DMS153 treated with DMSO at 0.1 percent for 48 hours (cell line): ENCODE results near the gene DDX41.

Source experiments
- DNase-seq: peaks from one replicate; lab custom pipeline; 2025; ENCODE audit not compliant: unreplicated experiment; lab: John Stamatoyannopoulos, UW

DDX41 gene

DNA sequence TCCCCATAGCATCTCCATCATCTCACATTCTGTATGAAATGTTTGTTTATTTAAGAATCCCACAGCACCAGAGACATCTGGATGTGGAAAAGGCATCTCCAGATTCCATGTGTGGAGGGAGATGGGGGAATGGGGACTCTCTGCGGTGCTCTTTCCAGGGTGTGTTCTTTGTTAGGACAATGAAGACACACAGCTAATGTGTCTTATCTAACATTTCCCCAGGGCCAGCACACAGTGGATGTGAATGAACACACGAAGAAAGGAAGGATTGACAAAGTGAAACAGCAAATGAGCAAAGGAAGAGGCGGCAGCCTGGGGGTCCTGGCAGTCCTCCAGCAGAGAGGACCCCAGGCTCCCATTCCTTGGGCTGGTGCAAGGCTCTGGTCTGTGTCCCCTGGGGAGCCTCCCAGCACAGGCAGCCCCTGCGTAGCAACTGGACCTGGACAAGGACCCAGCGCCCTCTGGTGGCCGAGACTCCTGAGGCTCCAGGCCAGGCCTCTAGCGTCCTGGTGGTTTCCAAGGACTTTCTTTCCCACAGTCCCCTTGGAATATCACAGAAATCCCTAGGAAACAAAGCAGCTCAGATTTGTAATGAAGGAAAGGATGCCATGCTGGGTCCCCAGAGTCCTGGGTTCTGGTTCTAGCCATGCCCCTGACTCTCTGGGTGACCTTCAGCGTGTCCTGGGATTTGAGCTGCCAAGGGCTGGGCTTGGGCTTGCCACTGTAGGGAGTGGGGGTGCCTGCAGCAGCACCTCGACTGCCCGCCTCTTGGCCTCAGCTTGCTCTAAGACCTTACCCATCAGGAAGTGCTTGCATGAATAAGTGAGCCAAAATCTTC lies 15.9 kb downstream of the DDX41 start:
- DNase-seq = peak; percentile 26

DNA sequence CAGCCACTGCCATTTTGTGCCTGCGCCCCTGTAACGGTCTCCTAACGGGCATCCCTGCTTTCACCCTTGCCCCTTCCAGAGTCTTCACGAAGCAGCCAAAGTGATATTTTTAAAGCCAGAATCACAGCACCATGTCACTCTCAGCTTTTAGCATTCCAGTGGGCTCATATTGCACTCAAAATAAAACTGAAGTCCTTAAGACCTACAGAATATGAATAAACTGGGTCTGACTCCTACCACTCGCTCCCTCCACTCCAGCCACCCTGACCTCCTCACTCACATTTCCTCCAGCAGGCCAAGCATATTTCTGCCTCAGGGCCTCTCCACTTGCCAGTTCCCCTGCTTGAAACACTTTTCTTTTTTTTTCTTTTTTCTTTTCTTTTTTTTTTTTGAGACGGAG lies 16.9 kb downstream of the DDX41 start:
- DNase-seq = no peak

DNA sequence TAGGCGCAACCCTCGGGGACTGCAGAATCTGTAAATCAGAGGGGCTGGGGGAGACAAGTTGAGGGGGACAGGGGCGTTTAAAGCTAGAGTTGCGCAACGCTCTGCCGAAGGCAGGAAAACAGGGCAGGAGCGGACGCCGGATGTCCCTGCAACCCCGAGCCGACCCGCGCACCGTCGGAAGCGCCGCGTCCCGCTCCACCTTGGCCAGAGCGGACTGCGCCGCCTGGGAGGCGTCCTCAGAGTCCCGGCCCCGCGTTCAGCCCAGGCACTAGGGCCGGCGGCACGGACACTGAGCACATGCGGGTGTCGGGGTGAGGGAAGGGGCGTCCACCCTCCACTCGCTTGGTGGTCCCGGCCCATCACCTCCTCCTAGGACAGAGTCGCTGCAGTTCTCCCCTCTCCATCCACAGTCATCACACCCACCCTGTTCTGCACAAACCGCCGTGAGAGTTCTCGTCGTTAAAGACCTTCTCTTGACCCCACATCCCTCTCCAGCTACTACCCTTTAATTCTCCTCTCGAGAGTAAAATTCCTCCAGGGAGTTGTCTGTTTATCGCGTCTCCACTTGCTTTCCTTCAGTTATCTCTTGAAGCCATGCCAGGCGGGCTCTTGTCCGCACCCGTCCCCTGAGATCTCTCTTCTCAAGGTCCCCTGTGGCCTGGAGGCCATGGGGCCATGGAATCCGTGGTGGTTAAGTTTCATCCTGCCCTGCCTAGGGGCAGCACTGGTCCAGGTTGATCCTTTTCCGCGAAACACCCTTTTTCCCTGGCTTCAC lies 18.6 kb downstream of the DDX41 start:
- no peak for DNase-seq

DNA sequence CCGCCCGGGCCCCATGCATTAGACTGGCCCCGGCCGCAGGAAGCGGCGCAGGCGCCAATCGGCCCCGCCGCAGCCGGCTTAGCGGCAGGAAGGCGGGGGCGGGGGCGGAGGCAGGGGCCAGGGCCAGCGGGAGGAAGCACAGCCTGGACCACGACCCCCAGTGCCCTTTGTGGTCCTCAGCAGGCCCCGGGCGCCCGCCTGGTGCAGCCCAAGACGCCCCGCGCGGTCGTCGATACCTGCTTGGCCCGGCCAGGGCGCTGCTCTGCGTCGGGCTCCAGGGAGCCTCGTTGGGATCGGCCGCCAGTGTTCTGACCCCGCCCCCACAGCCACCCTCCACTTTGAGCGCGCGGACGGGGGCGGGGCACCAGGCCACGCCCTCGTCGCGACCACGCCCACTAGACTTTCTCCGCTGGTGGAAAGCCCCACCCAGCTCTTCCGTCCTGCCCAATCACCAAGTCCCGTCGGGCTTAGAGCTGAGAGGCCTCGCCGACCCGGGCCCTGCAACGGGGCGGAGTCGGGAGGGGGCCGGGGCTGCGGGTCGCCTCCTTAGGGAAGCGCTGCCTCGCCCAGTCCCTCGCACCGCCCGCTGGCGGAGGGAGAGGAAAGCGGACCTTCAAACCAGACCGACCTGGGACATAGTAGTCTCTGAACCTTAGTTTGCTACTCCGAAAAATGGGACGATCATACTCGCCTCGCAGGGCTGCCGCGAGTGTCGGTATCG lies 19.3 kb downstream of the DDX41 start, which contains the start of gene PDLIM7:
Gene PDLIM7 (minus strand): TSS at position 313 of the 721 bp plus-strand sequence. CDS start 1,092 bp downstream, outside the sequence.
- DNase-seq = peak; percentile 62

DNA sequence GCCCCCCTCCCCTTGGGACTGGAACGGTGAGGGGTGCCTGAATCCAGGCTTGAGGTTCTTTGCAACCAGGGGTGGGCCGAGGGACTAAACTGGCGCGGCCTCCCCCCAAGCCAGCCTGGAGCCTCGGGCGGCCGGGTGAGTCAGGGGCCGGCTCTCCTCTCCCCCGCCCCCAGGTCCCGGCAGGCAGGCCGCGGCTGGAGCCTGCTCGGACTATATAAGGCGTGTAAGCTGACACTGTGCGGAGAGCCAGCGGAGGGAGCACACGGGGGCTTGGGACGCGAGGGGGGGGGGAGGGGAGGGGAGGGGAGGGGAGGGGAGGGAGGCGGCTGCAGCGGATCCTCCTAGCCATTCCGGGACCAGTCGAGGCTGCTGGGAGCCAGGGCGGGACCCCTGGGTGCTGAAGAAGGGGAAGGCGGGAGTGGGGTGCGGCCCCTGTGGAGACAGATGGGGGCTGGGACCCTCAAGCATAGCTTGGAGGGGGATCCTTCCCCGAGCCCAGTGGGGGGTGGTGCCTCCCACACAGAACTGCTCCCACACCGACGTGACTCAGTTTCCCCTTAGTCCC lies 20.0 kb downstream of the DDX41 start:
- DNase-seq = no peak

DNA sequence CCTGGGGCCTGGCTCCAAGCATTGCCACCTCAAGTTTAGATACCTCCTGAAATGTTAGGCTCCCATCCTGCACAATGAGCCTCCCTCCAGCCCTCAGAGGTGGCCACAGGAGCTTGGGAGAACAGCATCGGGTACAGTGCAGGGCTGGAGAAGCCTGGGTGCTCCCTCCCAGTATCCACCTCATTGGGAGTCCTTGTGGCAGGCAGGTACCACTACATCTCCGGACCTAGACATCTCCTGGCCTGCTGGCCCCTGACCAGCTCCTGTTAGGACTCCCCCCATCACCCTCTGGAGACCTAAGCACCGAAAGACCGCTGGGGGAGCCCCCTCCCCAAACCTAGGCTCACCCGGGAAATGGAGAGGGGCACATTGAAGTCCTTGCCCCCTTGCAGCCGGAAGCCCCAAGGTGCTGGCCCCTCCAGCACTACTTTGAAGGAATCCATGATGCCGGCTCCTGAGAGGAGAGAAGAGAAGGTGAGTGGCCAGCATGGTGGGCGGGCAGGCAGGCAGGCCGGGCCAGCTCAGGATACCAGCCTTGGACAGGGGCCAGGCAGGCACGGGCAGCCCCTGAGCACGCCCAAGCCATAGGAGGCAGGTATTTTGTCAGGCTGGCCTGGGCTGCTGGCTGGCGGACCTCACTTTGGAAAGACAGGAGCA lies 20.6 kb downstream of the DDX41 start:
- no peak for DNase-seq

DNA sequence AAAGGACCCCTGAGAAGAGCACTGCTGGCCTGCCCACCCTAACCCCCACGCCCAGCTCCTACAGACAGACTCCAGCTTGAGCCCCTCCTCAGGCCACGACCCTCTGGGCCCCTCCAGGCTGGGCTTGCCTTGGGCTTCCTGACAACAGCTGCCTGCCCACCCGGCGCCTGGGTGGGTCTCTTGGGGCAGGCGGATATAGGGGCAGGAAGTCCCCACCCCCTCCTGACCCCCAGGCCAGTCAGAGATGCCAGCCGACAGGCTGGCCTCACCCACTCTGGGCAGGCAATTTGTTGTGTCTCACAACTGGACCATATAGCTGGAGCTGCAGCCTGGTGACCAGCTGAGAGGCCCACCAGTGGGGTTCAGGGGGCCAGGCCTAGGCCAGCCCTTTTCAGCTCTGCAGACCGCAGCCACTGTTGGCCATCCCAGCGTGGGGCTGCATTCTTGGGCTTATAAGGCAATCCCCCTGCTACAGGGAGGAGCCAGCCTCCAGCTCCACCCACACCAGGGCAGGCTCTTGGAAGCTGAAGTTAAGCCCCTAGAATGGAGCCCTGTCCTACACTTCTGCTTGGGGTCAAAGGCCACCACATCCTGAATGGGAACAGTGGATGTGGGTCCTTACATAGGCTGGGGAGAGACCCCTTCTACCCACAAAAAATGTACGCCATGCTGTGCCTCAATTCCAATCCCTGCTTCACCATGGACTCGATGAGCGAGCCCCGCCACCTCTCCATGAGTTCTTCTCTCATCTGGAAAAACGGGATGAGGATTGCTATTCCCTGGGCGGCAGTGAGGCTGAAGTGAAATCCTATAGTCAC lies 21.3 kb downstream of the DDX41 start:
- no peak for DNase-seq

DNA sequence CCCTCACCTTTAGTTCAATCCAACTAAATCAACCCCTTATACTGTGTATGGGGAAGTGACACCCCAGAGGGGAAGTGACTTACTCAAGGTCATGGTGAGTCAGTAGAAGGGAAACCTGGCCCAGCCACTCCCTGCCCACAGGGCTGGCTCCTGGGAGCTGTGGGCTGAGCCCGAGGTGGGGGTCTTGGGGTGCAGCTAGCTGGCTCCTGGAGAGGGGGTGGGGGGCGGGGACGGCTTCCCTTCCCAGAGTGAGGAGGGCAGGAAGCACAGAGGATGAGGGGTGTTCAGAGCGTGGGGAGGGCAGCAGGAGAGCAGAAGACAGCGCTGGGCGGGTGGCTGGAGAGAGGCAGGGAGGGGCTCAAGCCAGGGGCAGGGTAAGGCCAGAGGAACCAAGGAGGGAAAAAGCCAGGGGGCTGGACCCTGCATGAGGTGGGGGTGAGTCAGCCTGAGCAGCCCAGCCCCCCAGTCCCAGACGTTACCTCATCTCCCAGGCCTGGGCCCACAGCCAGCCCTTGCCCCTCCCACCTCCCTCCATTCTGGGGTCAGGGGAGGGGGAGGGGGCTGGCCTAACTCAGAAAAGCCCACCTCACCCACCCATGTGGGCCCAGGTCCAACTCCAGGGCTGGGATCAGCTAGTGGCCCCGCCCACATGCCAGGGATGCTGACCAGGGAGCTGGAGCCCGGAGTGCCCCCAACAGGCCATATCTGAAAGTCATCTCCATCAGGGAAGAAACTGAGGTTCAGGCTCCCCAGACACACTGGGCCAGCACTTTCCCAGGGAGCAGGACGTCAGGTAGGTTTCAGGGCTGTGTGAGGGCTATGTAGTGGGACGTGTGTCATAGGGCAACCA lies 22.2 kb downstream of the DDX41 start:
- no peak for DNase-seq

DNA sequence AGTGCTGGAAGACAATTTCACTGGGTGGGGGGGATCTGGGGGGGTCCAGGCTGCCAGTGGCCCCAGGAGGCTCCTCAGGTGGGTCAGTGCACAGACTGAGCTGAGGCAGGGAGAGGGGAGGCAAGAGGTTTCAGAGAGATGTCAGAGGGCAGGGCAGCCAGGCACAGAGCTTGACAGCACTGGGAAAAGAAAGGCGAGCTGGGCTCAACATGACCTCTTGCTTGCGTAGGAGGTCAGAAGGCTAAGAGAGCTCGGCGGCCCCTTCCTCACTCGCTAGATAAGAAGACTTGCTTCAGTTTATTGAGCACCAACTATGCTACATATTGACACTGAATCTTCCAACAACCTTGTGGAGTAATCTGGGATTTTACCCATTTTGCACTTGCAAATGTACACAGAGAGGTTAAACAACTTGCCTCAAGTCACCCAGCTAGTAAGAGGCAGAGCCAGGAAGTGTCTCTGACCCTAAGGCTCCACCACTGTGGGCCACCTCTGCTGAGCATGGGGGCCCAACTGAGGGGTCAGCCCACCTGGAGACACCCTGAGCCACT lies 22.9 kb downstream of the DDX41 start:
- no peak for DNase-seq

DNA sequence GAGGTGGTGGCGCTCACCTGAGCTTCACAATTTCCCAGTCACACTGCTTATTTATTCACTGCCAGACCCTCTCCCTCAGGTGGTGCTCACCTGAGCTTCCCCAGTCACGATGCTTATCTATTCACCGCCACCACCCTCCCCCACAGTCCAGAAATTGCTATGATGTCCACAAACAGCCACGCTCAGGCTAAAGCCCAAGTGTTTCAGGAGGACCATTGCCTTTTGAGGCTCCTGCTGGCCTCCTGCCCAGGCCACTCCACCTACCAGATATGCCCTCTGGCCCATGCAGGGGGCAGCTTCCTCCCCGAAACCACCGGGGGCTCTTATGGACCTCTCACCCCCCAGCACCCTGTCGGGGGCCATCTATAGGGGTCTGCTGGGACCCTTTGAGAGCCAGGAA lies 23.9 kb downstream of the DDX41 start:
- no peak for DNase-seq

DNA sequence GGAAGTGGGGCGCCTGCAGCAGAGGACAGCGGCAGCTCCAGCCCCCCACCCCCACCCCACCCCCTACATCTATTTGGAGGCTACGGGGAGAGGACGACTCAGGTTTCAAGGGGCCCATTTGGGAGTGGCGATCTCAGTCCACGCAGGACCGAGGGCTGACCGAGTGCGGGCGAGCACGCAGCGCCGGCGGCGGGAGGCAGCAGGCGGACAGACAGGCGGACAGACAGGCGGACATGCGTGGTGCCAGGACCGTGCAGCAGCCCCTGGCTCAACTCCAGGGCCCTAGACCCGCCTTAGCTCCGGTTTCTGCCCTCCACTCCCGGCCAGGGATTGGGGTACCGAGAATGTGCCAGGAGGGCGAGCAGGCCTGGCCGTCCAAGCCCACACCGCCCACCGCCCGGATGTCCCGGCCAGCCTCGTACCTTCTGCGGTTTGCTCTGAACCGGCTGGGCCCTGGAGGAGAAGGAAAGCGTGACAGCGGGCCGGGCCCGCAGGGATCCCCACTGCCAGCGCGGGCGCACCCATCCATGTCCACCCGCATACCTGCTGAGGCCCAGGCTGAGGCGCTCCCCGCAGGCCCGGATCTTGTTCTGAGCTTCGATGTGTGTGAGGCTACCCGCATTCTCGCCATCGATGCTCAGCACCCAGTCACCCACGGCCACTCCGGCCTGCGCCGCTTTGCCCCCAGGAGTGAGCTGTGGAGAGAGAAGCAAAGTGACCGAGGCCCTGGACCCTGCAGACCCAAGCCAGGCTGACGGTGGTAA lies 24.6 kb downstream of the DDX41 start:
- no peak for DNase-seq

DNA sequence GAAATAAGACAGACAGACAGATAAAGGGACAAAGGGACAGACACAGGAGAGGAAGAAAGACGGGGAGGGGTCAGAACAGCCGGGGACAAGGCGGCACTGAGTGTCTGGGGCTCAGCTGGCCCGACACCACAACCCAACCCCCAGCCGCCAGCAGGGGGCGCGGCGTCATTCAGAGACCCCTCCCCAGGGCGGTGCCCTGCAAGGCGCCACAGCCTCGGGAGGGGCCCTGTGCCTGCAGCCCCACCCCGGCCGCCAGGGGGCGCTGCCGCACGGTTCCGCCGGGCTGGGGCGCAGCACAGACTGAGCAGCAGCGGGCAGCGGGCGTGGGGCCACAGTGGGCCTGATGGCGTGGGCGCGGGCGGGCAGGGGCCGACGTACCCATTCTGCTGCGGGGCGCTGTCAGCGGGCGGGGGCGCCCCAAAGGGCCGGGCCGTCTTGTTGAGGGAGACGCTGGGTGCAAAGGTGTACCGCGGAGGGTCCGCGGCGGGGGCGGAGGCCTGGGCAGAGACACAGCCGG lies 25.3 kb downstream of the DDX41 start:
- no peak for DNase-seq

DNA sequence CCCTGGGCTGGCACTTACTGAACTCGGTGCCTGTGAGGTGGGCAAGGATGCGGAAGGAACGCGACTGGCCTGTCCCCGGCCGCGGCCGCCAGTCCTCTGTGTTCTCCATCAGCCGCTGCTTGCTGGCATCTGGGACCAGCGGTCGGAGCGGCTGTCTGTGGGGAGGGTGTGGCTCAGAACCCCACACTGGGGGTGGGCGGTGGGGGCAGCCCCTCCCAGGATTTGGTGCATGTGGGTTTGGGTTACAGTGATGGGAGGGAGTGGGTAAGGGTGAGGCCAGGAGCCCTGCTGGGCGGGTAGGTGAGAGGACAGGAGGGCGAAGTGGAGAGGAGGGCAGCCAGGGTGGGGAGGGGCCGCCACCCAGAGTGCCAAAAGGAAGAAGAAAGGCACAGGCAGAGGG lies 25.8 kb downstream of the DDX41 start:
- no peak for DNase-seq

DNA sequence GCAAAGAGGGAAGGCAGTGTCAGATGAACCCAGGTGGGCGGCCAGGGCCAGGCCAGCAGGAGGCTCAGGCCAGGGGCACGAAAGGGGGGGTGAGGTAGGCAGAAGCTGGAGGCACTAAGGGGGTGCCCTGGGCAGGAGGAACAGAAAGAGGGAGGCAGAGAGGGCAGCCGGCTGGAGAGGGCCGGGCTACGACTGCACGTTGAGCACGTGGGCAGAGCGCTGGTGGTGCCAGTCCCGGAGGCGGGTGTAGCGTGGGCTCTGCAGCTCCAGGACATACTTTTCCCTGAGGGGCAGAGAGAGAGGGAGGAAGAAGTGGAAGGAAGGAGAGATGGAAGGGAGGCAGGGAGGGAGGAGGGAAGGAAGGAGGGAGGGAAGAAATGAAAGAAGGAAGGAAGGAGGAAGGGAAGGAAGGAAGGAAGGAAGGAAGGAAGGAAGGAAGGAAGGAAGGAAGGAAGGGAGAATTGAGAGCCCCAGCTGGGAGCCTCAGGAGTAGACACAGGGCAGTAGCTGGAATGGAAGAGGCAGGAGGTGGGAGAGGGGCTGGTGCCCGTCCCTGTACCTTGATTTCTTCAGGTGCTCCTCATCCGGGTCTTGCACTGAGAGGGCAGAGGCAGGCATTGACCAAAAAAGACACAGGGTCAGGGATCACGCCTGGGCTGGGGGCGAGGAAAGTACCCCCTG lies 26.3 kb downstream of the DDX41 start:
- no peak for DNase-seq

DNA sequence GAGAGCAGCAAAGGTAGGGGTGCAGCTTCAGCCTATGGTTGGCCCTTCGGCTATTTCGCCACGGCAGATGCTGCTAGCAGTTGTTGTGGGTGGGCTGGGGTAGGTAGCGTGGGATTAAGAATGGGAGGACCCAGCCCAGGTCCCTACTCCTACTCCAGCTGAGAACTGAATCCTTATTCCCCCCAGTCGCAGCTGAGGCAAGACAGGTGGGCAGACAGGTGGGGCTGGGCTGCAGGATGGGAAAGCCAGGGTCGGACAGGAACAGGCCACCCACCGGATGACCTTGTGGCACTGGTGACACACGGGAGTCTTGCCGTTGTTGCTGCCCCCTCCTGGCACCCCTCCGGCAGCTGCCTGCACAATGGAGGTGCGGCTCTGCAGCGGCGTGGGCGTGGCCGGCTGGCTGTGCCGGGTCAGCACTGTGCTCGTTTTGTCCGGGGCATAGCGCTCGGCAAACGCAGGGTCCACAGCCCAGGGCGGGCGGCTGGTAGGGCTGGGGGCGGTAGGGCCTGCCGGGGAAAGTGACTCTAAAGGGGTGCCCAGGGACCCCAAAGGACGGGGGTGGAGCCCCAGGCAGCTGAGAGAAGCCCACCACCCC lies 27.5 kb downstream of the DDX41 start:
- DNase-seq = no peak

DNA sequence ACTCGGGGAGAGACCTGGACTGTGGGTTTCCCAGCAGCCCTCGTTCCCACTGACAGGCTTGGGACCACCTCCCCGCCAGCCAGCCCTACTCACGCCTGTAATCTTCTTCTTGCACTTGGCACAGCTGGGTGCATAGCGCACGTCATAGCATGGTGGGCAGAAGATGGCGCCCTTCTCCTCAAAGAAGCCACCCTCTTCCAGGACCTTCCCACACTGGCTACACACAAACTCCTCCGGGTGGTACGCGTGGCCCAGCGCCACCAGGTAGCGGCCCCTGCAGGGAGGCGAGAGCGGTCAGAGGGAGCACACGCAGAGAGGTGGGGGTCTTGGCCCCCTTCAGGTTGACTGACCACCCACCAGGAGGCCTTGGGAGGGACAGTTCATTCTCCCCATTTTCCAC lies 28.8 kb downstream of the DDX41 start:
- DNase-seq = no peak

DNA sequence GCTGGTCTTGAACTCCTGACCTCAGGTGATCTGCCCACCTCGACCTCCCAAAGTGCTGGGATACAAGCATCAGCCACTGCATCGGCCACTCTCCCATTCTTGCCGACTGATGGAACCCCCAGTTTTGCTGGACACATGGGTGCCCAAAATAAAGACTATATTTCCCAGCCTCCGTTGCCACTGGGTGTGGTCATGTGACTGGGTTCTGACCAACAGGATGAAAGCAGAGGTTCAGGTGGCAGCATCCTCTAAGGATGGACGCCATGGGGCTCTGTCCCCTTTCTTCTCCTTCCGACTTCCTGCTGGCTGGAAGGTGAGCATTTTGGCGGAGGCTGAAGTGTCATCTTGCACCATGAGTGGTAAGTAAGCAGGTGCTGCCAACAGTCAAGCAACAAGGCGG lies 29.6 kb downstream of the DDX41 start:
- no peak for DNase-seq
